ENCODE data around the gene SMPX. TPM values are rescaled to one million over a fixed set of nuclear protein-coding genes. Genes with fewer than 3 reads are reported as not detected.

SMPX gene
- total RNA-seq, 5 donors from 2014 or later (not counting 1 experiment from before 2014, with no cell fraction given), result not detected

DNA sequence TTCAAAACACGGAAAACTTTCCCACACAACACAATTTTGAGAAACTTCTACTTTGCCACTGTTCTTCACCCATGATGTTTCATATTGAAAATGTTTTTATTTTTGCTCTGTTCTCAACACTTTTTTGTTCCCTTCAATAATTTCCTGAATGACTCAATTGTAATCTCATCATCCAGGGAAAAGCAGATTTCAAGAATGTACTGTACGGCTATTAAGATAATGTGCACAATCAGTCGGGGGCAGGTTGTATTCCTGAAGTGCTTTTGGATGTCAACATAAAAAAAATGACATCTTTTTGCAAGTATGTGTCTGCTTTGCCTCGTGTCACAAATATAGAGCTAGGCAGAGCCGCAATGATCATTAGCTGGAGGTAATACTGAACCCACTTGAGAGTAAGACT, 9.7 kb downstream of the SMPX start:
- Mint-ChIP-seq H3K27ac (no peak overlapping the region), H3K9me3 (no peaks in the 10 kb centered on the region), H3K36me3 (no peaks in the 10 kb centered on the region), H3K4me1 (no peaks in the 10 kb centered on the region), H3K27me3 (peaks cover 6 to 19% of the 10 kb centered on the region in 2 donors), H3K4me3 (no peak overlapping the region)
- DNase-seq (no peak), ATAC-seq (replicated peaks in 1 of 4) (no peak)
- no peaks in the 10 kb centered on the region for H3K9me3 ChIP-seq
- ChIA-PET POLR2A (no interaction called here), CTCF (no interaction called here)
- H3K27me3 ChIP-seq (replicated peaks in 1 of 2; ENCODE audit: control insufficient read depth in 2 of 2, extremely low read depth in 1 of 2, insufficient read depth in 2 of 2, low read length in 1 of 2), result peaks cover 0 to 4% of the 10 kb centered on the region in 2 experiments
- no peak overlapping the region for H3K4me3 ChIP-seq (ENCODE audit: control insufficient read depth in 1 of 2, extremely low read depth in 1 of 2, low read length in 1 of 2)
- H3K4me1 ChIP-seq (ENCODE audit: control insufficient read depth in 1 of 2, extremely low read depth in 1 of 2, insufficient read depth in 2 of 2, low read length in 2 of 2), result no peaks in the 10 kb centered on the region
- no peak overlapping the region for H3K27ac ChIP-seq (ENCODE audit: low read length)
- WGBS (ENCODE audit: insufficient coverage), result no CpG with 5 or more reads among the region's 5 CpGs
- H3K36me3 ChIP-seq (ENCODE audit: control insufficient read depth in 2 of 2, extremely low read depth in 1 of 2, insufficient read depth in 1 of 2, low read length in 1 of 2), result no peaks in the 10 kb centered on the region

GRCh38 chrX:21747558-21747957, 10.4 kb downstream of the SMPX start:
- H3K36me3 ChIP-seq (ENCODE audit: control insufficient read depth in 2 of 2, extremely low read depth in 1 of 2, insufficient read depth in 1 of 2, low read length in 1 of 2), result no peaks in the 10 kb centered on the region
- peaks cover 6 to 19% of the 10 kb centered on the region in 2 donors for H3K27me3 Mint-ChIP-seq
- H3K27me3 ChIP-seq (replicated peaks in 1 of 2; ENCODE audit: control insufficient read depth in 2 of 2, extremely low read depth in 1 of 2, insufficient read depth in 2 of 2, low read length in 1 of 2), result peaks cover 0 to 4% of the 10 kb centered on the region in 2 experiments
- no peak overlapping the region for H3K4me3 ChIP-seq (ENCODE audit: control insufficient read depth in 1 of 2, extremely low read depth in 1 of 2, low read length in 1 of 2)
- WGBS (ENCODE audit: insufficient coverage), result no CpG with 5 or more reads among the region's 4 CpGs
- no peaks in the 10 kb centered on the region for H3K36me3 Mint-ChIP-seq
- ATAC-seq (replicated peaks in 1 of 4) (no peak), DNase-seq (no peak)
- CTCF ChIA-PET, result interaction anchor here in 1 of 2 donors (1.6 kb wide), 1 partner anchor 1220 kb away, joined by 5 read pairs; no protein-coding TSS in a partner anchor
- no peak overlapping the region for H3K27ac ChIP-seq (ENCODE audit: low read length)
- H3K9me3 ChIP-seq, result no peaks in the 10 kb centered on the region
- H3K27ac Mint-ChIP-seq, result no peak overlapping the region
- no peak overlapping the region for H3K4me3 Mint-ChIP-seq
- H3K9me3 Mint-ChIP-seq, result no peaks in the 10 kb centered on the region
- no peaks in the 10 kb centered on the region for H3K4me1 Mint-ChIP-seq
- POLR2A ChIA-PET, result no interaction called here
- H3K4me1 ChIP-seq (ENCODE audit: control insufficient read depth in 1 of 2, extremely low read depth in 1 of 2, insufficient read depth in 2 of 2, low read length in 2 of 2), result no peaks in the 10 kb centered on the region

GRCh38 chrX:21745756-21746155, 12.2 kb downstream of the SMPX start:
- POLR2A ChIA-PET, result no interaction called here

GRCh38 chrX:21744721-21745120, 13.2 kb downstream of the SMPX start:
- Histone ChIP-seq H3K4me3 (ENCODE audit: control insufficient read depth in 1 of 2, extremely low read depth in 1 of 2, low read length in 1 of 2) (no peak overlapping the region), H3K36me3 (ENCODE audit: control insufficient read depth in 2 of 2, extremely low read depth in 1 of 2, insufficient read depth in 1 of 2, low read length in 1 of 2) (no peaks in the 10 kb centered on the region), H3K9me3 (no peaks in the 10 kb centered on the region), H3K27ac (ENCODE audit: low read length) (no peak overlapping the region), H3K27me3 (replicated peaks in 1 of 2; ENCODE audit: control insufficient read depth in 2 of 2, extremely low read depth in 1 of 2, insufficient read depth in 2 of 2, low read length in 1 of 2) (peaks cover 0 to 4% of the 10 kb centered on the region in 2 experiments), H3K4me1 (ENCODE audit: control insufficient read depth in 1 of 2, extremely low read depth in 1 of 2, insufficient read depth in 2 of 2, low read length in 2 of 2) (no peaks in the 10 kb centered on the region)
- Mint-ChIP-seq H3K9me3 (no peaks in the 10 kb centered on the region), H3K27me3 (peaks cover 6 to 25% of the 10 kb centered on the region in 2 donors), H3K4me1 (no peaks in the 10 kb centered on the region), H3K4me3 (no peak overlapping the region), H3K27ac (no peak overlapping the region), H3K36me3 (no peaks in the 10 kb centered on the region)
- DNase-seq, result no peak
- ChIA-PET POLR2A (no interaction called here), CTCF (interaction anchor here in 1 of 2 donors (0.6 to 1.2 kb wide), 2 partner anchors 12 to 1359 kb away, joined by 3 read pairs; no protein-coding TSS in a partner anchor)
- WGBS (ENCODE audit: insufficient coverage), result no CpG with 5 or more reads among the region's 1 CpG
- no peak for ATAC-seq (replicated peaks in 1 of 4)

More at GRCh38 chrX:21745756-21746155, 12.2 kb downstream of the SMPX start:
- peaks cover 6 to 25% of the 10 kb centered on the region in 2 donors for H3K27me3 Mint-ChIP-seq
- no peak overlapping the region for H3K4me3 Mint-ChIP-seq
- no peak for ATAC-seq (replicated peaks in 1 of 4)
- 20% methylated on average over 2 of the region's 4 CpGs for WGBS (ENCODE audit: insufficient coverage)
- Histone ChIP-seq H3K27me3 (replicated peaks in 1 of 2; ENCODE audit: control insufficient read depth in 2 of 2, extremely low read depth in 1 of 2, insufficient read depth in 2 of 2, low read length in 1 of 2) (peaks cover 0 to 4% of the 10 kb centered on the region in 2 experiments), H3K9me3 (no peaks in the 10 kb centered on the region), H3K4me1 (ENCODE audit: control insufficient read depth in 1 of 2, extremely low read depth in 1 of 2, insufficient read depth in 2 of 2, low read length in 2 of 2) (no peaks in the 10 kb centered on the region), H3K27ac (ENCODE audit: low read length) (no peak overlapping the region), H3K4me3 (ENCODE audit: control insufficient read depth in 1 of 2, extremely low read depth in 1 of 2, low read length in 1 of 2) (no peak overlapping the region), H3K36me3 (ENCODE audit: control insufficient read depth in 2 of 2, extremely low read depth in 1 of 2, insufficient read depth in 1 of 2, low read length in 1 of 2) (no peaks in the 10 kb centered on the region)
- H3K4me1 Mint-ChIP-seq, result no peaks in the 10 kb centered on the region
- H3K36me3 Mint-ChIP-seq, result no peaks in the 10 kb centered on the region
- CTCF ChIA-PET, result interaction anchor here (0.7 to 1.6 kb wide), 5 partner anchors 13 to 1665 kb away, joined by 3 to 8 read pairs (median 6); no protein-coding TSS in a partner anchor
- DNase-seq, result peak in 27 of 35 experiments; percentile 1 to 42 (median 23)
- H3K9me3 Mint-ChIP-seq, result no peaks in the 10 kb centered on the region
- H3K27ac Mint-ChIP-seq, result no peak overlapping the region

GRCh38 chrX:21744060-21744459, 13.9 kb downstream of the SMPX start:
- CTCF ChIA-PET, result interaction anchor here in 1 of 2 donors (0.6 kb wide), 1 partner anchor 1358 kb away, joined by 3 read pairs; no protein-coding TSS in a partner anchor
- no peaks in the 10 kb centered on the region for H3K36me3 Mint-ChIP-seq
- Histone ChIP-seq H3K27me3 (replicated peaks in 1 of 2; ENCODE audit: control insufficient read depth in 2 of 2, extremely low read depth in 1 of 2, insufficient read depth in 2 of 2, low read length in 1 of 2) (peaks cover 0 to 4% of the 10 kb centered on the region in 2 experiments), H3K9me3 (no peaks in the 10 kb centered on the region), H3K36me3 (ENCODE audit: control insufficient read depth in 2 of 2, extremely low read depth in 1 of 2, insufficient read depth in 1 of 2, low read length in 1 of 2) (no peaks in the 10 kb centered on the region), H3K27ac (ENCODE audit: low read length) (no peak overlapping the region), H3K4me1 (ENCODE audit: control insufficient read depth in 1 of 2, extremely low read depth in 1 of 2, insufficient read depth in 2 of 2, low read length in 2 of 2) (no peaks in the 10 kb centered on the region), H3K4me3 (ENCODE audit: control insufficient read depth in 1 of 2, extremely low read depth in 1 of 2, low read length in 1 of 2) (no peak overlapping the region)
- H3K4me1 Mint-ChIP-seq, result no peaks in the 10 kb centered on the region
- POLR2A ChIA-PET, result no interaction called here
- no peak overlapping the region for H3K27ac Mint-ChIP-seq
- ATAC-seq (replicated peaks in 1 of 4), result no peak
- no peaks in the 10 kb centered on the region for H3K9me3 Mint-ChIP-seq
- WGBS (ENCODE audit: insufficient coverage), result no CpG with 5 or more reads among the region's 3 CpGs
- DNase-seq, result no peak
- H3K27me3 Mint-ChIP-seq, result peaks cover 6 to 19% of the 10 kb centered on the region in 2 donors
- no peak overlapping the region for H3K4me3 Mint-ChIP-seq

DNA sequence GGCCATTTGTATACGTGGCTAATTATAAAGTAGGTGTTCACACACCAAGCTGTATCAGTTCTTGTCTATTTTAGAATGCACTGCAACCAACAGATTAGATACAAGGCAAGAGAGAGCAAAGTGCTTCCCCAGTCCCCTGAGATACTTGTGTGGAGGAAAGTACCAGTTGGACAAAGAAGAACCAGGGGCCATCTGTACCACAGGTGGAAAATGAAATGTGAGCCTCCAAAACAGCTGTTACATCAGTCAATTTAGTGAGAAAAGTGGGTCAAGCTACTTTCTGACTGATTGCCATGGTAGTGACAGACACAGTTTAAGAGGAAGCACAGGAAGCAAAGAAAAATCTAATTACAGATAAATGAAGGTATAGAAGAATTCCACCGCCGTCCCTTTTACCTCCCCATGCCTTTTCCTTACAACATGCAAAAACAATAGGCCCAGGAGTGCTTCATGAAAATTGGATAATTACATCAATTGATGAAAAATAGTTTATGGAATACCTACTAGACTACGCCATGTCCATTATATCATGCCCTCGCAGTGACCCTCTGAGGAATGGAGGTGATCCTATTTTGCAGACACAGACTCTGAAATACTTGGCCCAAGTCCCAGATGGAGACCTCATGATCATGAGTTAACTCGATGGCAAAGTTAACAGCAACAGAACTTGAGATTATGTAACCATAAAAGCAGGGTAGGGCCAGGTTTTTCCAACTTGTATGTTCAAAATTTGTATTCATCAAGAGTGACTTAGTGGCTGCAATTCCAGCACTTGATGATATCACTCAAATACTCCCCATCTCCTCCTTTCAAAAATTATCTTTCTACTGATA, 15.8 kb downstream of the SMPX start:
- no peak for ATAC-seq (replicated peaks in 1 of 4)
- Mint-ChIP-seq H3K4me3 (no peak overlapping the region), H3K27me3 (peaks cover under 1 to 16% of the 10 kb centered on the region in 2 donors), H3K9me3 (no peaks in the 10 kb centered on the region), H3K4me1 (no peaks in the 10 kb centered on the region), H3K27ac (no peak overlapping the region), H3K36me3 (no peaks in the 10 kb centered on the region)
- peaks cover 0 to 2% of the 10 kb centered on the region in 2 experiments for H3K27me3 ChIP-seq (replicated peaks in 1 of 2; ENCODE audit: control insufficient read depth in 2 of 2, extremely low read depth in 1 of 2, insufficient read depth in 2 of 2, low read length in 1 of 2)
- H3K4me3 ChIP-seq (ENCODE audit: control insufficient read depth in 1 of 2, extremely low read depth in 1 of 2, low read length in 1 of 2), result no peak overlapping the region
- no peaks in the 10 kb centered on the region for H3K4me1 ChIP-seq (ENCODE audit: control insufficient read depth in 1 of 2, extremely low read depth in 1 of 2, insufficient read depth in 2 of 2, low read length in 2 of 2)
- WGBS (ENCODE audit: insufficient coverage), result no CpG with 5 or more reads among the region's 6 CpGs
- no peaks in the 10 kb centered on the region for H3K9me3 ChIP-seq
- no peak for DNase-seq
- CTCF ChIA-PET, result no interaction called here
- H3K36me3 ChIP-seq (ENCODE audit: control insufficient read depth in 2 of 2, extremely low read depth in 1 of 2, insufficient read depth in 1 of 2, low read length in 1 of 2), result no peaks in the 10 kb centered on the region
- POLR2A ChIA-PET, result no interaction called here
- no peak overlapping the region for H3K27ac ChIP-seq (ENCODE audit: low read length)
